DMS 273 (cell line): Measurements from ENCODE around the gene FRS3.
"Not testable (repeated sequence)": the region's sequence is repeated elsewhere in the genome, so short reads cannot be mapped to it uniquely, and the experiment has no call there.

Experiments
- DNase-seq: peaks from one replicate; lab custom pipeline; 2025; ENCODE audit not compliant: unreplicated experiment; lab: John Stamatoyannopoulos, UW

FRS3 gene

GRCh38 chr6:41779788-41780550, at the start of gene FRS3:
TSS of gene FRS3 (minus strand) at chr6:41779900. CDS start at chr6:41776987, 2,913 bp downstream.
- DNase-seq = peak; percentile 98

GRCh38 chr6:41826343-41827022, 46.8 kb upstream of the FRS3 start:
- no peak for DNase-seq

DNA sequence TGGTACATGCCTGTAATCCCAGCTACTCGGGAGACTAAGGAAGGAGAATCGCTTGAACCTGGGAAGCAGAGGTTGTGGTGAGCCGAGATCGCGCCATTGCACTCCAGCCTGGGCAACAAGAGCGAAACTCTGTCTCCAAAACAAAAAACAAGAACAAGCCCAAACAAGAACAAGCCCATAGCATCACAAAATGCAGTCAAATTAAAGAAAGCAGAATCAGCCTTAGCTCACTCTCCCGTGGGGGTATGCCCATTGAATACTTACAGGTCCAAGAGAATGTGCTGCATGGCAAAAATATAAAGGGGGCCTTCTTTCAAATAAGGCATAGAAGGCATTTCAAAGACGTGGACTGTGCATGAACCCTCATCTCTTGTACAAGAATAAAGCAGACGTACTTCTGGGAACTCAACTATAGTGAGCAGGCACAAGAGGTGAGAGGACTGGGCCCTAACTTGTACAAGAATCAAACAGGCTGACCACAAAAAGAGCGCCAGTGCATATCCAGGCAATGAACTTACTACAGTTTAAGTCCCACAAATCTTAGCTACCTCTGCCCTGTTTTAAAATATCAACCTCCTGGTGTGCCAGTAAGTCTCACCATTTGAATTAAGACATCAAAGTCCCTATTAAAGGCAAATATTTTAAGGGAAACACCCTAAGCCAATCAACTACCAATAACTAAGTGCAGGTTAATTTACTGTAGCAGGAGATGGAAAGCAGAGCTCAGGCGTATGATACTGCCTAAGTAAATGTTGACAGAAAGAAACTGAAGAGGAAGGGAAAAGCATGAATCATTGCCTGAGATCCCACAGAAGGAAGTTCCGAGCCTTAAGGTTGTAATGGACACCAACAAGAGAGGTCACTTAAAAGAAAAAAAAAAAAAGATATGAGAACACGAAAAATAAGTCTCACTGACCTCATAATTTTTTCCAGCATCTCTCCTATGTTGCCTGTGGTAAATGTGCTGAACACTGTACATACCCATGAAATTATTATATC, 45.2 kb upstream of the FRS3 start:
- DNase-seq = no peak

GRCh38 chr6:41823178-41823577, 43.5 kb upstream of the FRS3 start:
- DNase-seq = no peak

DNA sequence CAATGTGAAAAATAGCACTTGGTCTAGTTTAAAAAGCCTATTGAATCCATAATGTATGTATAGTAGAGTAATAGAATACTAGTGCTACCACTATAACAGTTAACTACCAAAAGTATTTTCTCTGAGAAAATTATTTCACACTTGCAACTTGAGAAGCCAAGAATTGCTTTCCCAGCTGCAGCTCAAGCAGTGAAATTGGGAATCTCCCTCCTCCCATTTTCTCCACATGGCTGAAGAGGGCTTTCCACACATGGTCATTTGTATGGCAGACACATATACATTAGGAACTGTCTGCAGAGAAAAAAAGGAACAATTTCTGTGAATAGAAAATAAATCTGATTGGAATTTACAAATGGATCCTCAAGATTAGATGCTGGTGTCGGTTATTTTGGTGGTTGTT, 42.3 kb upstream of the FRS3 start:
- no peak for DNase-seq

DNA sequence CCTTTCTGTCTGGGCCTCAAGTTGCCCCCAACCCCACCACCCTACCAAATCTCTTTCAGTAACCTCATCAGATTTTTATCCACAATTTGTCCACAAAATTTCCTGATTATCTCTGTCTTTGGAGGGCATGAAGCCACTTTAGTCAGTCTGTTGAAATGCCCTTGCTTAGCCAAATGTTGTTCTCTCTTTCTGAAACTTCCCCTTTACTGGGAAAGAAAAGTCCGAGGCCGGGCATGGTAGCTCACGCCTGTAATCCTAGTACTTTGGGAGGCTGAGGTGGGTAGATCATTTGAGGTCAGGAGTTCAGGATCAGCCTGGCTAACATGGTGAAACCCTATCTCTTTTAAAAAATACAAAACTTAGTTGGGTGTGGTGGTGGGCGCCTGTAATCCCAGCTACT, 41.6 kb upstream of the FRS3 start:
- DNase-seq = no peak

GRCh38 chr6:41818271-41819054, 38.8 kb upstream of the FRS3 start:
- DNase-seq = no peak

DNA sequence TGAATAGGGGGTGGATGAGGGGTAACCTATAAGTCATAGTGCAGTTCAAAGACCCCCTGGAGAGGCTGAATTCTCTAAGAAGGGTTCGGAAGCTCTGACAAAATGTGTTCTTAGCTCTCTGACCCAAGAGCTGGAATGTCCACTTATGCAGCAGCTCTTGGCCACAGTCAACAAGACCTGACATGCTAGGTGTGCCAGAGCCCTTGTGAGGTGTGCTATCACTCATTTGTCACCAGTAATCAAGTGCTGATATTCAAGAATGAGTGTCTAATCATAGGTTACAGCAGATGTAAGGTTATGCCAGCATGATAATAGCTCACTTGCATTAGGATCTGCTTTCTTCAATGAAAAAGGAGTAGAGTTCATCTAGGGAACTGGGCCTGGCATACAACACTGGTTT, 35.9 kb upstream of the FRS3 start:
- no peak for DNase-seq

DNA sequence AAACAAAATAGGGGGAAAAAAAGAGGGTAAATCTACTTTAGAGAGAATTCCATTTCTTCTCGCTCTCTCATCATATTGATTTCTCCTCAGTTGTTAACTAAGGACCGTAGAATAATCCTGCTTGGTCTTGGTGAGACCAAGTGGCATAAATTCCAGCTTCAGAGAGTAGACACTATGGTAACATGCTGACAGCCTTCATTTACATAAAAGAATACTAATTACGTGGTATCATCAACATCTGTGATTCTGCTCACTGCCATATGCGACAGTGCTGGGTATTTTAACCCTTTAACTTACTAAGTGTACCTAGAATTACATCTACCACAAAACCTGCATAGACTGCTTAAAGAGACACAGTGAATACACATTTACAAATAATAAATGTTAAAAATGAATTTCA, 34.9 kb upstream of the FRS3 start:
- DNase-seq = peak; percentile 75

GRCh38 chr6:41813956-41814355, 34.3 kb upstream of the FRS3 start:
- DNase-seq = no peak

DNA sequence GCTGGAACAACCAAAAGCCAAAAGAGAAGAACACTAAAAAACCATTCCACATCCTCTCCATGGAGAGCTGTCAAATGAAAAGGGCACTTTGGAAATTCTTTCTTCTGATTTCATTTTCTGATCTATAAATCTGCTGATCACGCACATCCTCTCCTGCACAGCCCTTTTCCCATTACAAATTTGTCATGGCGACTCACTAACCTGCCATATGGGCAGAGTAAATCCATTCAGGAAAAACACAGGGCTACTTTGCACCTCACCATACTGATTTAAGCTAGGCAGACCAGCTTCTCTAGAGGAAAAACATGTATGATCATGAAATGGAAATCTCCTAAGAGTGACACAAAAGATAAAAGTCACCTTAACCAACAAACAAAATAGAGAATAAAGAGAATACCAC, 33.8 kb upstream of the FRS3 start:
- DNase-seq = peak; percentile 44

DNA sequence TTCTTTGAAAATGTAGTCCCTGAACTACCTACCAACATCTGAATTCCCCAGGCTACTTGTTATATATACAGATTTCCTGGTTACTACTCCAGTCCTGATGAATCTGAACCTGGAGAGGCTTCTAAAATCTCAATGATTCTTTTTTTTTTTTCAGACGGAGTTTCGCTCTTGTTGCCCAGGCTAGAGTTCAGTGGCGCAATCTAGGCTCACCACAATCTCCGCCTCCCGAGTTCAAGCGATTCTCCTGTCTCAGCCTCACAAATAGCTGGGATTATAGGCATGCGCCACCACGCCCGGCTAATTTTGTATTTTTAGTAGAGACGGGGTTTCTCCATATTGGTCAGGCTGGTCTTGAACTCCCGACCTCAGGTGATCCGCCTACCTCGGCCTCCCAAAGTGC, 32.2 kb upstream of the FRS3 start:
- not testable (repeated sequence) for DNase-seq

GRCh38 chr6:41811095-41811494, 31.4 kb upstream of the FRS3 start:
- DNase-seq = no peak

- no peak for DNase-seq
These were observed 26.4 kb upstream of the FRS3 start for GRCh38 chr6:41805830-41806774.

DNA sequence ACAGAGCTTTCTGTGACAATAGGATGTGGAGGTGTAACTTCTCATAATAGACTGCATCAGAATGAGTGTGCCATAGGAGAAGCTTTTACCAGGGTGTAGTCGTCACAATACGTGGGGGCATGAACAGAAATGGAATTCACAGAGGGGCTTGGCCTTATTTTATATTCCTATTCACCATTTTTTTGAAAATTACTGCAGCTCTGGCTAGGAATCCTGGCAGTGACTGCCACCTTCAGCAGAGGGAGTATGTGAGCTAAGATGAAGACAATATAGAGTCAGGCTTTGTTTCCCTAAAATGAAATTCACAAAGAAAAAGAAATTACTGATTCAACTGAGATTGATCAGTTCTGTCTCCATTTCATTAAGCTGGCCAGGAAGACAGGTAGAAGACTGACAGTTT, 21.7 kb upstream of the FRS3 start:
- DNase-seq = peak; percentile 37

- DNase-seq = no peak
These were observed 19.8 kb upstream of the FRS3 start for GRCh38 chr6:41799559-41799911.

DNA sequence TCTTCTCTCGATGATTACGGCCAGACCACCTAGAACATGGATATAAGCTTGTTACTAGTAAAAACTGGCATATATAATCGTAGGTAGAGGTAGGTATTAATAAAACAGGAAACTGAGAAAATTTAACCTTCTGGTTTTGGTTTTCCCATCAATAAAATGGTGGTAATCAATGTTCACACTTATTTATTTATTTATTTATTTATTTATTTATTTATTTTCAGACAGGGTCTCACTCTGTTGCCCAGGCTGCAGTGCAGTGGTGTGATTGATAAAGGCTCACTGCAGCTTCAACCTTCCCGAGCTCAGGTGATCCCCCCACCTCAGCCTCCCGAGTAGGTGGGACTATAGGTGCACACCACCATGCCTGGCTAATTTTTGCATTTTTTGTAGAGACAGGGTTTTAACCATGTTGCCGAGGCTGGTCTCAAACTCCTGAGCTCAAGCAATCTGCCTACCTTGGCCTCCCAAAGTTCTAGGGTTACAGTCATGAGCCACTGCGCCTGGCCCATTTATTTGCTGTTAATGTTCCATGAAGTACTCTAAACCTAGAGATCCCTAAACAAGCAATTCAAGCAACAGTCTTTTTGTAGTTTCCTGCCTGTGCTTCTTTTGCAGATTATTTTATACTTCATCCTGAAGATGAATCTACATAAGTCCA, 19.3 kb upstream of the FRS3 start:
- no peak for DNase-seq

- DNase-seq = no peak
These were observed 16.8 kb upstream of the FRS3 start for GRCh38 chr6:41796474-41796873.

GRCh38 chr6:41791984-41792383, 12.3 kb upstream of the FRS3 start:
- DNase-seq = no peak
